Epithelial cell of esophagus (primary cell): Measurements from ENCODE around the gene RBPJL.

ENCODE experiments used
- DNase-seq: peaks from one replicate; pipeline ENCODE4 v3.0.0; 2010; ENCODE audit warnings: low read depth
- H3K4me3 ChIP-seq: 2 replicates; pipeline ENCODE4 v1.5.1; 2011; ENCODE audit warnings: mild to moderate bottlenecking, low read length, control low read depth
- TF ChIP-seq, protein P1 (sequence below): IDR thresholded peaks from 2 replicates; pipeline ENCODE4 v1.5.1; 2011; ENCODE audit warnings: low read depth, mild to moderate bottlenecking, low read length, control low read depth, inconsistent platforms; ENCODE audit not compliant: insufficient read depth; ENCODE audit errors: missing control alignments

The RBPJL gene, protein sequence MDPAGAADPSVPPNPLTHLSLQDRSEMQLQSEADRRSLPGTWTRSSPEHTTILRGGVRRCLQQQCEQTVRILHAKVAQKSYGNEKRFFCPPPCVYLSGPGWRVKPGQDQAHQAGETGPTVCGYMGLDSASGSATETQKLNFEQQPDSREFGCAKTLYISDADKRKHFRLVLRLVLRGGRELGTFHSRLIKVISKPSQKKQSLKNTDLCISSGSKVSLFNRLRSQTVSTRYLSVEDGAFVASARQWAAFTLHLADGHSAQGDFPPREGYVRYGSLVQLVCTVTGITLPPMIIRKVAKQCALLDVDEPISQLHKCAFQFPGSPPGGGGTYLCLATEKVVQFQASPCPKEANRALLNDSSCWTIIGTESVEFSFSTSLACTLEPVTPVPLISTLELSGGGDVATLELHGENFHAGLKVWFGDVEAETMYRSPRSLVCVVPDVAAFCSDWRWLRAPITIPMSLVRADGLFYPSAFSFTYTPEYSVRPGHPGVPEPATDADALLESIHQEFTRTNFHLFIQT

GRCh38 chr20:45306431-45306982, at the start of gene RBPJL:
TSS of gene RBPJL (plus strand) at chr20:45306840. CDS start at chr20:45306923, 83 bp downstream.
- TF ChIP-seq, protein P1, sequence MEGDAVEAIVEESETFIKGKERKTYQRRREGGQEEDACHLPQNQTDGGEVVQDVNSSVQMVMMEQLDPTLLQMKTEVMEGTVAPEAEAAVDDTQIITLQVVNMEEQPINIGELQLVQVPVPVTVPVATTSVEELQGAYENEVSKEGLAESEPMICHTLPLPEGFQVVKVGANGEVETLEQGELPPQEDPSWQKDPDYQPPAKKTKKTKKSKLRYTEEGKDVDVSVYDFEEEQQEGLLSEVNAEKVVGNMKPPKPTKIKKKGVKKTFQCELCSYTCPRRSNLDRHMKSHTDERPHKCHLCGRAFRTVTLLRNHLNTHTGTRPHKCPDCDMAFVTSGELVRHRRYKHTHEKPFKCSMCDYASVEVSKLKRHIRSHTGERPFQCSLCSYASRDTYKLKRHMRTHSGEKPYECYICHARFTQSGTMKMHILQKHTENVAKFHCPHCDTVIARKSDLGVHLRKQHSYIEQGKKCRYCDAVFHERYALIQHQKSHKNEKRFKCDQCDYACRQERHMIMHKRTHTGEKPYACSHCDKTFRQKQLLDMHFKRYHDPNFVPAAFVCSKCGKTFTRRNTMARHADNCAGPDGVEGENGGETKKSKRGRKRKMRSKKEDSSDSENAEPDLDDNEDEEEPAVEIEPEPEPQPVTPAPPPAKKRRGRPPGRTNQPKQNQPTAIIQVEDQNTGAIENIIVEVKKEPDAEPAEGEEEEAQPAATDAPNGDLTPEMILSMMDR: peak; percentile 68
- no peak within 1 kb of the TSS for H3K4me3 ChIP-seq
- no peak for DNase-seq

- peak; percentile 82 for DNase-seq
- H3K4me3 ChIP-seq: no peak overlapping the region
- TF ChIP-seq, protein P1: no peak
These were observed 49.5 kb upstream of the RBPJL start for GRCh38 chr20:45257161-45257560.

DNA sequence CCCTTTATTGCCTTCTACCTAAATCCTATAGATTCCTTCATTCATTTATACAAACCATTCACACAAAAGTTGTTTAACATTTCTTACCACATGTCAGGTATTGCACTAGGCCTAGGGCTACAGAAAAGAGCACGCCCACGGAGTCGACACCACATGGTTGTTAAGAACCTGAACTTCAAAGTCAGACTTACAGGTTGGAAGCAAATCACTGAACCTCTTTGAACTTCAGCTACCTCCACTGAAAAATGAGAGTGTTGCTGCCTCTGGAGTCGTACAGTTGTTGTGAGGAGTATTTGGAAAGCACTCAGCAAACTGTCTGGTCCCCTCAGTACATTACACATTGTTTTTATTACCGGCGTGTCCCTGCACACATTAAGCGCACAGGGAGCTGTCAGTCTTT, 48.9 kb upstream of the RBPJL start:
- no peak overlapping the region for H3K4me3 ChIP-seq
- TF ChIP-seq, protein P1: no peak
- no peak for DNase-seq

- no peak for DNase-seq
- TF ChIP-seq, protein P1: no peak
- no peak overlapping the region for H3K4me3 ChIP-seq
These were observed 48.4 kb upstream of the RBPJL start for GRCh38 chr20:45258259-45258658.

DNA sequence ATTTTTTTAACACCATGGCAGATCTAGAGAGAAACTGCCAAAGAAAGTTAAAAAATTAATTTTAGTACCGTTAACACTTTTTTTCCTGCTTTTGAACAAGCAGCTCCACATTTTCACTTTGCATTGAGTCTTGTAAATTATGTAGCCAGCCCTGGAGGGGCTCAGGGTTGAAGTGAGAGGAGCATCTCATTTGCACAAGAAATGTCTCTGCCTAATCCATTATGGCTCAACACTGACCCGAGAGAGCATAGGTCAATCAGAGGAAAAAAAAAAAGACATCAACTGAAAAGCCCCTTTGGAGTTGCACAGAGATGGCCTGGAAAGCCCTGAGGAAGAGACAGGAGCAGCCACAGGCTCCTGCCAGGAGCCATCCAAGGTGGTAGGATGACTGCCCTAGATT, 48.0 kb upstream of the RBPJL start:
- no peak for DNase-seq
- TF ChIP-seq, protein P1: no peak
- H3K4me3 ChIP-seq: no peak overlapping the region

- no peak overlapping the region for H3K4me3 ChIP-seq
- TF ChIP-seq, protein P1: no peak
- no peak for DNase-seq
These were observed 42.9 kb upstream of the RBPJL start for GRCh38 chr20:45263556-45264266.
